ENCODE data around the gene SORBS1. TPM values are rescaled to one million over a fixed set of nuclear protein-coding genes. Genes with fewer than 3 reads are reported as not detected.

SORBS1 gene
- total and polyA plus RNA-seq, 2 of the 13 experiments (the other 11 are each of a cell fraction or from before 2014, with no cell fraction given) = 16.8 to 39.8 TPM

GRCh38 chr10:95457319-95457886 lies 103.8 kb downstream of the SORBS1 start (continued):
- no peak for TF ChIP-seq GFI1 (CRISPR knock-in tag; IDR thresholded peaks at IDR 0.05; ENCODE audit: borderline replicate concordance)
- TF ChIP-seq ZNF777 (CRISPR knock-in tag; IDR thresholded peaks at IDR 0.05) = no peak
- TF ChIP-seq ZNF615 (CRISPR knock-in tag; IDR thresholded peaks at IDR 0.05; ENCODE audit: borderline replicate concordance) = no peak
- TF ChIP-seq ZMAT5 (CRISPR knock-in tag; IDR thresholded peaks at IDR 0.05; ENCODE audit: borderline replicate concordance, low read depth) = no peak
- TF ChIP-seq, protein P1, sequence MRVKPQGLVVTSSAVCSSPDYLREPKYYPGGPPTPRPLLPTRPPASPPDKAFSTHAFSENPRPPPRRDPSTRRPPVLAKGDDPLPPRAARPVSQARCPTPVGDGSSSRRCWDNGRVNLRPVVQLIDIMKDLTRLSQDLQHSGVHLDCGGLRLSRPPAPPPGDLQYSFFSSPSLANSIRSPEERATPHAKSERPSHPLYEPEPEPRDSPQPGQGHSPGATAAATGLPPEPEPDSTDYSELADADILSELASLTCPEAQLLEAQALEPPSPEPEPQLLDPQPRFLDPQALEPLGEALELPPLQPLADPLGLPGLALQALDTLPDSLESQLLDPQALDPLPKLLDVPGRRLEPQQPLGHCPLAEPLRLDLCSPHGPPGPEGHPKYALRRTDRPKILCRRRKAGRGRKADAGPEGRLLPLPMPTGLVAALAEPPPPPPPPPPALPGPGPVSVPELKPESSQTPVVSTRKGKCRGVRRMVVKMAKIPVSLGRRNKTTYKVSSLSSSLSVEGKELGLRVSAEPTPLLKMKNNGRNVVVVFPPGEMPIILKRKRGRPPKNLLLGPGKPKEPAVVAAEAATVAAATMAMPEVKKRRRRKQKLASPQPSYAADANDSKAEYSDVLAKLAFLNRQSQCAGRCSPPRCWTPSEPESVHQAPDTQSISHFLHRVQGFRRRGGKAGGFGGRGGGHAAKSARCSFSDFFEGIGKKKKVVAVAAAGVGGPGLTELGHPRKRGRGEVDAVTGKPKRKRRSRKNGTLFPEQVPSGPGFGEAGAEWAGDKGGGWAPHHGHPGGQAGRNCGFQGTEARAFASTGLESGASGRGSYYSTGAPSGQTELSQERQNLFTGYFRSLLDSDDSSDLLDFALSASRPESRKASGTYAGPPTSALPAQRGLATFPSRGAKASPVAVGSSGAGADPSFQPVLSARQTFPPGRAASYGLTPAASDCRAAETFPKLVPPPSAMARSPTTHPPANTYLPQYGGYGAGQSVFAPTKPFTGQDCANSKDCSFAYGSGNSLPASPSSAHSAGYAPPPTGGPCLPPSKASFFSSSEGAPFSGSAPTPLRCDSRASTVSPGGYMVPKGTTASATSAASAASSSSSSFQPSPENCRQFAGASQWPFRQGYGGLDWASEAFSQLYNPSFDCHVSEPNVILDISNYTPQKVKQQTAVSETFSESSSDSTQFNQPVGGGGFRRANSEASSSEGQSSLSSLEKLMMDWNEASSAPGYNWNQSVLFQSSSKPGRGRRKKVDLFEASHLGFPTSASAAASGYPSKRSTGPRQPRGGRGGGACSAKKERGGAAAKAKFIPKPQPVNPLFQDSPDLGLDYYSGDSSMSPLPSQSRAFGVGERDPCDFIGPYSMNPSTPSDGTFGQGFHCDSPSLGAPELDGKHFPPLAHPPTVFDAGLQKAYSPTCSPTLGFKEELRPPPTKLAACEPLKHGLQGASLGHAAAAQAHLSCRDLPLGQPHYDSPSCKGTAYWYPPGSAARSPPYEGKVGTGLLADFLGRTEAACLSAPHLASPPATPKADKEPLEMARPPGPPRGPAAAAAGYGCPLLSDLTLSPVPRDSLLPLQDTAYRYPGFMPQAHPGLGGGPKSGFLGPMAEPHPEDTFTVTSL (CRISPR knock-in tag; IDR thresholded peaks at IDR 0.05; ENCODE audit: borderline replicate concordance) = peak; percentile 74; the same call in 1 of the 2 replicates
- TF ChIP-seq KDM6A (CRISPR knock-in tag; IDR thresholded peaks at IDR 0.05; ENCODE audit: low read depth) = peak; percentile 53; the same call in 1 of the 2 replicates
- TF ChIP-seq ZNF652 (CRISPR knock-in tag; IDR thresholded peaks at IDR 0.05; ENCODE audit: borderline replicate concordance, low read depth) = no peak
- TF ChIP-seq THYN1 (CRISPR knock-in tag; IDR thresholded peaks at IDR 0.05; ENCODE audit: borderline replicate concordance, low read depth) = 0 out of 2 replicates have a peak, but pooled peaks have one; percentile 64
- no peak for TF ChIP-seq HOXA7 (CRISPR knock-in tag; IDR thresholded peaks at IDR 0.05)
- TF ChIP-seq SETDB1 (CRISPR knock-in tag; IDR thresholded peaks at IDR 0.05; ENCODE audit: borderline replicate concordance) = no peak
- no peak for TF ChIP-seq ZSCAN31 (CRISPR knock-in tag; IDR thresholded peaks at IDR 0.05; ENCODE audit: low read depth)
- TF ChIP-seq, protein P2, sequence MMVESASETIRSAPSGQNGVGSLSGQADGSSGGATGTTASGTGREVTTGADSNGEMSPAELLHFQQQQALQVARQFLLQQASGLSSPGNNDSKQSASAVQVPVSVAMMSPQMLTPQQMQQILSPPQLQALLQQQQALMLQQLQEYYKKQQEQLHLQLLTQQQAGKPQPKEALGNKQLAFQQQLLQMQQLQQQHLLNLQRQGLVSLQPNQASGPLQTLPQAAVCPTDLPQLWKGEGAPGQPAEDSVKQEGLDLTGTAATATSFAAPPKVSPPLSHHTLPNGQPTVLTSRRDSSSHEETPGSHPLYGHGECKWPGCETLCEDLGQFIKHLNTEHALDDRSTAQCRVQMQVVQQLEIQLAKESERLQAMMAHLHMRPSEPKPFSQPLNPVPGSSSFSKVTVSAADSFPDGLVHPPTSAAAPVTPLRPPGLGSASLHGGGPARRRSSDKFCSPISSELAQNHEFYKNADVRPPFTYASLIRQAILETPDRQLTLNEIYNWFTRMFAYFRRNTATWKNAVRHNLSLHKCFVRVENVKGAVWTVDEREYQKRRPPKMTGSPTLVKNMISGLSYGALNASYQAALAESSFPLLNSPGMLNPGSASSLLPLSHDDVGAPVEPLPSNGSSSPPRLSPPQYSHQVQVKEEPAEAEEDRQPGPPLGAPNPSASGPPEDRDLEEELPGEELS (CRISPR knock-in tag; IDR thresholded peaks at IDR 0.05) = peak; percentile 96
- TF ChIP-seq ATAD3A (CRISPR knock-in tag; IDR thresholded peaks at IDR 0.05) = no peak
- TF ChIP-seq ZBTB7A (CRISPR knock-in tag; IDR thresholded peaks at IDR 0.05) = no peak
- no peak for TF ChIP-seq KAT2B (IDR thresholded peaks at IDR 0.05; ENCODE audit: borderline replicate concordance, low read depth, low read length)
- TF ChIP-seq IRF2 (CRISPR knock-in tag; IDR thresholded peaks at IDR 0.05) = peak; percentile 51; the same call in 1 of the 2 replicates
- TF ChIP-seq, protein P3, sequence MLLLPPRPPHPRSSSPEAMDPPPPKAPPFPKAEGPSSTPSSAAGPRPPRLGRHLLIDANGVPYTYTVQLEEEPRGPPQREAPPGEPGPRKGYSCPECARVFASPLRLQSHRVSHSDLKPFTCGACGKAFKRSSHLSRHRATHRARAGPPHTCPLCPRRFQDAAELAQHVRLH (CRISPR knock-in tag; IDR thresholded peaks at IDR 0.05; ENCODE audit: borderline replicate concordance, low read depth) = 0 out of 2 replicates have a peak, but pooled peaks have one; percentile 13
